SK-N-SH treated with all-trans-retinoic acid at 6 μM for 48 hours (cell line): Measurements from ENCODE around the gene RBM48.

Experiments used
- ATAC-seq: fragments of 200-7000 bp; cut with Tn5 transposase; 3 replicates; pipeline ENCODE4 v1.9.1; 2020; ENCODE audit warnings: mild to moderate bottlenecking, moderate library complexity
- BACH2 ChIP-seq: fragments of 250-450 bp; sonication (Bioruptor Pico); IDR thresholded peaks from 2 replicates; pipeline ENCODE4 v1.9.0; 2021; ENCODE audit warnings: mild to moderate bottlenecking, borderline replicate concordance
- CSDC2 ChIP-seq: fragments of 250-450 bp; sonication (Bioruptor Pico); IDR thresholded peaks from 2 replicates; pipeline ENCODE4 v1.5.0; 2020; ENCODE audit warnings: mild to moderate bottlenecking, moderate library complexity
- ESRRG ChIP-seq: fragments of 250-450 bp; sonication (Bioruptor Pico); IDR thresholded peaks from 2 replicates; pipeline ENCODE4 v1.6.1; 2021; ENCODE audit warnings: mild to moderate bottlenecking
- GLIS3 ChIP-seq: fragments of 250-450 bp; sonication (Bioruptor Pico); IDR thresholded peaks from 2 replicates; pipeline ENCODE4 v1.5.0; 2020; ENCODE audit warnings: mild to moderate bottlenecking, moderate library complexity
- ISL1 ChIP-seq: fragments of 250-450 bp; sonication (Bioruptor Pico); IDR thresholded peaks from 2 replicates; pipeline ENCODE4 v2.1.2; 2022; ENCODE audit warnings: mild to moderate bottlenecking, moderate library complexity
- OSR1 ChIP-seq: fragments of 250-450 bp; sonication (Bioruptor Pico); IDR thresholded peaks from 2 replicates; pipeline ENCODE4 v1.8.0; 2022; ENCODE audit warnings: moderate library complexity, mild to moderate bottlenecking, inconsistent platforms
- RARB ChIP-seq: fragments of 250-450 bp; sonication (Bioruptor Pico); IDR thresholded peaks from 2 replicates; pipeline ENCODE4 v1.8.0; 2021; ENCODE audit warnings: mild to moderate bottlenecking, moderate library complexity
- SNAI2 ChIP-seq: fragments of 250-450 bp; sonication (Bioruptor Pico); IDR thresholded peaks from 2 replicates; pipeline ENCODE4 v1.5.0; 2020; ENCODE audit warnings: mild to moderate bottlenecking, moderate library complexity
- TCF4 ChIP-seq: fragments of 250-450 bp; sonication (Bioruptor Pico); IDR thresholded peaks from 2 replicates; pipeline ENCODE4 v1.8.0; 2021; ENCODE audit warnings: mild to moderate bottlenecking, moderate library complexity, borderline replicate concordance
- ZC3H10 ChIP-seq: fragments of 250-450 bp; sonication (Bioruptor Pico); IDR thresholded peaks from 2 replicates; pipeline ENCODE4 v1.5.1; 2021; ENCODE audit warnings: mild to moderate bottlenecking, moderate library complexity
- ZFP3 ChIP-seq: fragments of 250-450 bp; sonication (Bioruptor Pico); IDR thresholded peaks from 2 replicates; pipeline ENCODE4 v1.5.0; 2020; ENCODE audit warnings: mild to moderate bottlenecking, moderate library complexity
- ZFP30 ChIP-seq: fragments of 450-650 bp; formaldehyde crosslinking; IDR thresholded peaks from 2 replicates; pipeline ENCODE4 v1.5.0; 2022; ENCODE audit warnings: mild to moderate bottlenecking, moderate library complexity
- ZNF565 ChIP-seq: fragments of 450-650 bp; formaldehyde crosslinking; conservative IDR thresholded peaks from 2 replicates; pipeline ENCODE4 v1.5.0; 2020; ENCODE audit warnings: low read depth, mild to moderate bottlenecking, moderate library complexity
- ZNF70 ChIP-seq: fragments of 450-650 bp; formaldehyde crosslinking; IDR thresholded peaks from 2 replicates; pipeline ENCODE4 v1.5.0; 2020; ENCODE audit warnings: mild to moderate bottlenecking, moderate library complexity
- TF ChIP-seq, protein P1 (sequence below): fragments of 250-450 bp; sonication (Bioruptor Pico); IDR thresholded peaks from 2 replicates; pipeline ENCODE4 v1.5.1; 2020; ENCODE audit warnings: low read depth, mild to moderate bottlenecking, moderate library complexity
- TF ChIP-seq, protein P2 (sequence below): fragments of 250-450 bp; sonication (Bioruptor Pico); IDR thresholded peaks from 2 replicates; pipeline ENCODE4 v1.5.1; 2021; ENCODE audit warnings: mild to moderate bottlenecking, moderate library complexity
- TF ChIP-seq, protein P3 (sequence below): fragments of 250-450 bp; sonication (Bioruptor Pico); IDR thresholded peaks from 2 replicates; pipeline ENCODE4 v1.8.0; 2020; ENCODE audit warnings: mild to moderate bottlenecking, moderate library complexity, borderline replicate concordance

RBM48 gene

DNA sequence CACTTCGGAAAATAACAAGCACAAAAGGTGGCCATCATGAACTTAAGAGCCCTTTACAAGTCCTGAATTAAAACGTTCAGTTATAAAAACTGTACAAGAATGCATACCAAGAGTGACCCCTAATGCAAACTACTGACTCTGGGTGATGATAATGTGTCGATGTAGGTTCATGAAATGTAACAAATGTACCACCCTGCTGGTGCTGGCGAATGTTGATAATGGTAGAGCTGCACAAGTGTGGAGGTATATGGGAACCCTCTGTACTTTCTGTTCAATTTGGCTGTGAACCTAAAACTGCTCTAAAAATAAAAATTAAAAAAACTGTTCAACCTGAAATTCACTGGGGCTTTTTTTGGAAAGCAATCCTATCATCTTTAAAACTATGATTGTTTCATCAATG lies 58.2 kb downstream of the RBM48 start:
- ATAC-seq, result no peak
- TF ChIP-seq, protein P1, sequence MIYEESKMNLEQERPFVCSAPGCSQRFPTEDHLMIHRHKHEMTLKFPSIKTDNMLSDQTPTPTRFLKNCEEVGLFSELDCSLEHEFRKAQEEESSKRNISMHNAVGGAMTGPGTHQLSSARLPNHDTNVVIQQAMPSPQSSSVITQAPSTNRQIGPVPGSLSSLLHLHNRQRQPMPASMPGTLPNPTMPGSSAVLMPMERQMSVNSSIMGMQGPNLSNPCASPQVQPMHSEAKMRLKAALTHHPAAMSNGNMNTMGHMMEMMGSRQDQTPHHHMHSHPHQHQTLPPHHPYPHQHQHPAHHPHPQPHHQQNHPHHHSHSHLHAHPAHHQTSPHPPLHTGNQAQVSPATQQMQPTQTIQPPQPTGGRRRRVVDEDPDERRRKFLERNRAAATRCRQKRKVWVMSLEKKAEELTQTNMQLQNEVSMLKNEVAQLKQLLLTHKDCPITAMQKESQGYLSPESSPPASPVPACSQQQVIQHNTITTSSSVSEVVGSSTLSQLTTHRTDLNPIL (CRISPR knock-in tag), result no peak
- TF ChIP-seq ZFP30 (CRISPR knock-in tag) (no peak), BACH2 (CRISPR knock-in tag) (no peak), OSR1 (CRISPR knock-in tag) (no peak), ZNF70 (CRISPR knock-in tag) (no peak), ESRRG (CRISPR knock-in tag) (no peak), SNAI2 (CRISPR knock-in tag) (no peak), ZFP3 (no peak), TCF4 (no peak), CSDC2 (CRISPR knock-in tag) (no peak), ZC3H10 (CRISPR knock-in tag) (no peak), RARB (CRISPR knock-in tag) (no peak), ZNF565 (CRISPR knock-in tag) (no peak), ISL1 (CRISPR knock-in tag) (no peak), GLIS3 (CRISPR knock-in tag) (no peak)
- TF ChIP-seq, protein P2, sequence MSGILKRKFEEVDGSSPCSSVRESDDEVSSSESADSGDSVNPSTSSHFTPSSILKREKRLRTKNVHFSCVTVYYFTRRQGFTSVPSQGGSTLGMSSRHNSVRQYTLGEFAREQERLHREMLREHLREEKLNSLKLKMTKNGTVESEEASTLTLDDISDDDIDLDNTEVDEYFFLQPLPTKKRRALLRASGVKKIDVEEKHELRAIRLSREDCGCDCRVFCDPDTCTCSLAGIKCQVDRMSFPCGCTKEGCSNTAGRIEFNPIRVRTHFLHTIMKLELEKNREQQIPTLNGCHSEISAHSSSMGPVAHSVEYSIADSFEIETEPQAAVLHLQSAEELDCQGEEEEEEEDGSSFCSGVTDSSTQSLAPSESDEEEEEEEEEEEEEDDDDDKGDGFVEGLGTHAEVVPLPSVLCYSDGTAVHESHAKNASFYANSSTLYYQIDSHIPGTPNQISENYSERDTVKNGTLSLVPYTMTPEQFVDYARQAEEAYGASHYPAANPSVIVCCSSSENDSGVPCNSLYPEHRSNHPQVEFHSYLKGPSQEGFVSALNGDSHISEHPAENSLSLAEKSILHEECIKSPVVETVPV (CRISPR knock-in tag), result no peak
- TF ChIP-seq, protein P3, sequence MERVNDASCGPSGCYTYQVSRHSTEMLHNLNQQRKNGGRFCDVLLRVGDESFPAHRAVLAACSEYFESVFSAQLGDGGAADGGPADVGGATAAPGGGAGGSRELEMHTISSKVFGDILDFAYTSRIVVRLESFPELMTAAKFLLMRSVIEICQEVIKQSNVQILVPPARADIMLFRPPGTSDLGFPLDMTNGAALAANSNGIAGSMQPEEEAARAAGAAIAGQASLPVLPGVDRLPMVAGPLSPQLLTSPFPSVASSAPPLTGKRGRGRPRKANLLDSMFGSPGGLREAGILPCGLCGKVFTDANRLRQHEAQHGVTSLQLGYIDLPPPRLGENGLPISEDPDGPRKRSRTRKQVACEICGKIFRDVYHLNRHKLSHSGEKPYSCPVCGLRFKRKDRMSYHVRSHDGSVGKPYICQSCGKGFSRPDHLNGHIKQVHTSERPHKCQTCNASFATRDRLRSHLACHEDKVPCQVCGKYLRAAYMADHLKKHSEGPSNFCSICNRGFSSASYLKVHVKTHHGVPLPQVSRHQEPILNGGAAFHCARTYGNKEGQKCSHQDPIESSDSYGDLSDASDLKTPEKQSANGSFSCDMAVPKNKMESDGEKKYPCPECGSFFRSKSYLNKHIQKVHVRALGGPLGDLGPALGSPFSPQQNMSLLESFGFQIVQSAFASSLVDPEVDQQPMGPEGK (CRISPR knock-in tag), result no peak
